SK-N-SH treated with all-trans-retinoic acid at 6 μM for 48 hours (cell line): ENCODE measurements around the gene RBM39.
"Not testable (repeated sequence)": the region's sequence is repeated elsewhere in the genome, so short reads cannot be mapped to it uniquely, and the experiment has no call there.

Experiments
- SNAI2 ChIP-seq: fragments of 250-450 bp; sonication (Bioruptor Pico); IDR thresholded peaks from 2 replicates; pipeline ENCODE4 v1.5.0; 2020; ENCODE audit warnings: mild to moderate bottlenecking, moderate library complexity
- TOX ChIP-seq: fragments of 250-450 bp; sonication (Bioruptor Pico); IDR thresholded peaks from 2 replicates; pipeline ENCODE4 v1.8.0; 2021; ENCODE audit warnings: mild to moderate bottlenecking, moderate library complexity, borderline replicate concordance
- ZC3H10 ChIP-seq: fragments of 250-450 bp; sonication (Bioruptor Pico); IDR thresholded peaks from 2 replicates; pipeline ENCODE4 v1.5.1; 2021; ENCODE audit warnings: mild to moderate bottlenecking, moderate library complexity

DNA sequence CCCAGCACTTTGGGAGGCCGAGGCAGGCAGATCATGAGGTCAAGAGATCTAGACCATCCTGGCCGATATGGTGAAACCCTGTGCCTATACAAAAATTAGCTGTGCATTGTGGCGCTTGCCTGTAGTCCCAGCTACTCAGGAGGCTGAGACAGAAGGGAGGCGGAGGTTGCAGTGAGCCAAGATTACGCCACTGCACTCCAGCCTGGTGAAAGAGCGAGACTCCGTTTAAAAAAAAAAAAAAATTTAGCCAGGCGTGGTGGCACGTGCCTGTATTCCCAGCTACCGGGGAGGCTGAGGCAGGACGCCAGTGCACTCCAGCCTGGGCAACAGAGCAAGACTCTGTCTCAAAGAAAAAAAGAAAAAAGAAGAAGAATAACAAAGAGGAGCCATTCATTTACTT, 19.5 kb upstream of the RBM39 start:
- not testable (repeated sequence) for TF ChIP-seq ZC3H10, TOX, SNAI2 (CRISPR knock-in tag)
